Lower leg skin (tissue), 3 donors: Measurements from ENCODE around the gene MS4A8.

Experiments
- CTCF ChIP-seq, 3 donors: fragments of 450-650 bp; IDR thresholded peaks; one replicate each; pipeline ENCODE4 v1.5.1; 2016; ENCODE audit warnings: antibody characterized with exemption in 3 of 3, mild to moderate bottlenecking in 3 of 3, moderate library complexity in 2 of 3
- POLR2A ChIP-seq, 2 donors: fragments of 450-650 bp; IDR thresholded peaks; one replicate each; pipeline ENCODE4 v1.6.1; 2016 to 2017; ENCODE audit warnings: antibody characterized with exemption in 2 of 2, mild to moderate bottlenecking in 1 of 2, moderate library complexity in 1 of 2

- TF ChIP-seq POLR2A (IDR thresholded peaks at IDR 0.05) (no peak), CTCF (IDR thresholded peaks at IDR 0.05) (no peak)
These were observed 41.2 kb downstream of the MS4A8 start for GRCh38 chr11:60740573-60740972.
